Measurements from ENCODE around the gene MEFV. TPM values are rescaled to one million over a fixed set of nuclear protein-coding genes. Genes with fewer than 3 reads are reported as not detected.
"Not testable (repeated sequence)": the region's sequence is repeated elsewhere in the genome, so short reads cannot be mapped to it uniquely, and the experiment has no call there.

The MEFV gene
- total and polyA plus RNA-seq, 2 donors (not counting 3 experiments of a cell fraction or from before 2014, with no cell fraction given): not detected

DNA sequence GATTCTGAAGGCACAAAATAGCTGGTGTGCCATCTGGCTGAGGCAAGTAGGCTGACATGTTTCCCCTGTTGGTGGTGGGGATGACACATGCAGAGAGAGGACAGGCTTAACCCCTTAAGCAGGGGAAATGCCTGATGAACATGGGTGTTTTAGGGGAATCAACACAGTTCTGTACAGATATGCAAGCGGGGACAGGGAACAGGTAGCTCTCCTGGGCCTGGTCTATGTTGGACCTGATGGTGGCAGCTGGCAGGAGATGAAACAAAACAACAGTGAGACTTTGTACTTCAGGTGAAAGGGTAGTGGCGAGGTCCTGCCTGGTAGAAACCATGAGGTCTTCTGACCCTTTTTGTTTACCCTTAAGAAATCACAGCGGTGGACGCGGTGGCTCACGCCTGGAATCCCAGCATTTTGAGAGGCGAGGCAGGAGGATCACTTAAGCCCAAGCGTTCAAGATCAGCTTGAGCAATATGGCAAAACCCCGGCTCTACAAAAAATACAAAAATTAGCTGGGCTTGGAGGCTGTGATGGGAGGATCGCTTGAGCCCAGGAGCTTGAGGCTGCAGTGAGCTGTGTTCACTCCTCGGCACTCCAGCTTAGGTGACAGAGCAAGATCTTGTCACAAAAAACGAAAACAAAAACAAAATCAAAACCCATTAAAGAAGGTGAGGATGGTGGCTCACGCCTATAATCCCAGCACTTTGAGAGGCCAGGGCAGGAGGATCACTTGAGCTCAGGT lies 57.9 kb downstream of the MEFV start:
- no TSS peak for BruUV-seq (replicated peaks)
- no peaks in the 10 kb centered on the region for H4K20me1 ChIP-seq (replicated peaks; ENCODE audit: control insufficient read depth, extremely low read depth, insufficient read depth, low read length)
- H3K9ac ChIP-seq (replicated peaks; ENCODE audit: extremely low read depth, insufficient read depth, low read length): no peak overlapping the region
- TF ChIP-seq POLR2A (IDR thresholded peaks at IDR 0.05; ENCODE audit: low read depth, low read length) (no peak), POLR2AphosphoS5 (IDR thresholded peaks at IDR 0.05; ENCODE audit: insufficient read depth, low read depth, low read length) (no peak), FOS (IDR thresholded peaks at IDR 0.05; ENCODE audit: borderline replicate concordance, insufficient read depth, low read length) (no peak), EZH2 (IDR thresholded peaks at IDR 0.05; ENCODE audit: borderline replicate concordance, low read depth, low read length, severe bottlenecking) (no peak), CTCF (IDR thresholded peaks at IDR 0.05; ENCODE audit: extremely low read depth in 1 of 2, insufficient read depth in 1 of 2, low read depth in 1 of 2, low read length in 2 of 2) (no peak), JUN (IDR thresholded peaks at IDR 0.05; ENCODE audit: borderline replicate concordance, insufficient read depth, insufficient read length, low read depth) (no peak), GATA2 (IDR thresholded peaks at IDR 0.05; ENCODE audit: insufficient read depth, insufficient read length, low read depth, low read length) (no peak), MYC (IDR thresholded peaks at IDR 0.05; ENCODE audit: low read depth, low read length) (no peak), MAX (IDR thresholded peaks at IDR 0.05; ENCODE audit: insufficient read depth, insufficient read length) (no peak)
- FAIRE-seq (no peak), DNase-seq (ENCODE audit: low read depth, low spot score) (no peak)
- H3K4me3 ChIP-seq (replicated peaks in 1 of 3; ENCODE audit: insufficient read depth in 1 of 3, low read depth in 1 of 3, low read length in 3 of 3): no peak overlapping the region
- H2AFZ ChIP-seq (ENCODE audit: low read depth, low read length): no peak overlapping the region
- ChIA-PET CTCF (interaction anchor here (1.6 kb wide), 1 partner anchor 69 kb away, joined by 4 read pairs; no protein-coding TSS in a partner anchor), POLR2A (no interaction called here)
- no peak overlapping the region for H3K4me2 ChIP-seq (ENCODE audit: insufficient read depth, low read length)
- no peaks in the 10 kb centered on the region for H3K9me3 ChIP-seq (replicated peaks; ENCODE audit: control insufficient read depth, insufficient read depth, low read length)
- H3K79me2 ChIP-seq (ENCODE audit: control insufficient read depth, insufficient read depth, low read length): no peaks in the 10 kb centered on the region
- dilution Hi-C loops (cut with MboI; ENCODE audit: extremely low pct_ligation_motif_present, low sequenced_read_pairs): no loop called here
- no peaks in the 10 kb centered on the region for H3K4me1 ChIP-seq (ENCODE audit: control insufficient read depth, extremely low read depth, insufficient read depth, low read length)
- intact Hi-C loops (cut with micrococcal nuclease): no loop called here
- no peak overlapping the region for H3K27ac ChIP-seq (ENCODE audit: insufficient read depth, low read depth, low read length)
- no peaks in the 10 kb centered on the region for H3K9me1 ChIP-seq (replicated peaks; ENCODE audit: control insufficient read depth, extremely low read depth, insufficient read depth, low read length)
- H3K27me3 ChIP-seq (ENCODE audit: control insufficient read depth in 2 of 2, insufficient read depth in 2 of 2, low read length in 2 of 2): peaks cover 4 to 11% of the 10 kb centered on the region in 2 experiments
- H3K36me3 ChIP-seq (ENCODE audit: control insufficient read depth in 2 of 2, extremely low read depth in 1 of 2, insufficient read depth in 2 of 2, low read length in 2 of 2): no peaks in the 10 kb centered on the region

DNA sequence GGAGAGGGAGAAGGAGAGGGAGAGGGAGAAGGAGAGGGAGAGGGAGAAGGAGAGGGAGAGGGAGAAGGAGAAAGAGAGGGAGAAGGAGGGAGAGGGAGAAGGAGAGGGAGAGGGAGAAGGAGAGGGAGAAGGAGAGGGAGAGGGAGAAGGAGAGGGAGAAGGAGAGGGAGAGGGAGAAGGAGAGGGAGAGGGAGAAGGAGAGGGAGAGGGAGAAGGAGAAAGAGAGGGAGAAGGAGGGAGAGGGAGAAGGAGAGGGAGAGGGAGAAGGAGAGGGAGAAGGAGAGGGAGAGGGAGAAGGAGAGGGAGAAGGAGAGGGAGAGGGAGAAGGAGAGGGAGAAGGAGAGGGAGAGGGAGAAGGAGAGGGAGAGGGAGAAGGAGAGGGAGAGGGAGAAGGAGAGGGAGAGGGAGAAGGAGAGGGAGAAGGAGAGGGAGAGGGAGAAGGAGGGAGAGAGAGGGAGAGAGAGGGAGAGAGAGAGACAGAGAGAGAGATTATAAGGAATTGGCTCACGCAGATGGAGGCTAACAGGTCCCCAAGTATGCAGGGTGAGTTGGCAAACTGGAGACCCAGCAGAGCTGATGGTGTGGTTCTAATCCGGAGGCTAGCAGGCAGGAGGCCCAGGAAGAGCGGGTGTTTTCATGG lies 58.6 kb downstream of the MEFV start:
- H2AFZ ChIP-seq (ENCODE audit: low read depth, low read length); intact Hi-C loops (cut with micrococcal nuclease); BruUV-seq (replicated peaks); H3K79me2 ChIP-seq (ENCODE audit: control insufficient read depth, insufficient read depth, low read length); H3K4me2 ChIP-seq (ENCODE audit: insufficient read depth, low read length); H3K9me1 ChIP-seq (replicated peaks; ENCODE audit: control insufficient read depth, extremely low read depth, insufficient read depth, low read length); dilution Hi-C loops (cut with MboI; ENCODE audit: extremely low pct_ligation_motif_present, low sequenced_read_pairs); H3K4me3 ChIP-seq (replicated peaks in 1 of 3; ENCODE audit: insufficient read depth in 1 of 3, low read depth in 1 of 3, low read length in 3 of 3); POLR2A ChIA-PET; H3K9ac ChIP-seq (replicated peaks; ENCODE audit: extremely low read depth, insufficient read depth, low read length); H3K36me3 ChIP-seq (ENCODE audit: control insufficient read depth in 2 of 2, extremely low read depth in 1 of 2, insufficient read depth in 2 of 2, low read length in 2 of 2); DNase-seq (ENCODE audit: low read depth, low spot score); H3K4me1 ChIP-seq (ENCODE audit: control insufficient read depth, extremely low read depth, insufficient read depth, low read length); H3K9me3 ChIP-seq (replicated peaks; ENCODE audit: control insufficient read depth, insufficient read depth, low read length); H3K27ac ChIP-seq (ENCODE audit: insufficient read depth, low read depth, low read length); H4K20me1 ChIP-seq (replicated peaks; ENCODE audit: control insufficient read depth, extremely low read depth, insufficient read depth, low read length); FAIRE-seq: not testable (repeated sequence)
- peaks cover 6 to 11% of the 10 kb centered on the region in 2 experiments for H3K27me3 ChIP-seq (ENCODE audit: control insufficient read depth in 2 of 2, insufficient read depth in 2 of 2, low read length in 2 of 2)
- CTCF ChIA-PET: interaction anchor here (1.6 kb wide), 1 partner anchor 69 kb away, joined by 4 read pairs; no protein-coding TSS in a partner anchor
